Measurements from ENCODE around the gene ZNF688. TPM values are rescaled to one million over a fixed set of nuclear protein-coding genes. Genes with fewer than 3 reads are reported as not detected.

The ZNF688 gene
- total and polyA plus RNA-seq, 2 experiments from 2014 or later: 9.8 to 21.0 TPM

GRCh38 chr16:30609002-30609925 is 37.8 kb upstream of the ZNF688 start:
- no peaks in the 10 kb centered on the region for H3K9me2 ChIP-seq (replicated peaks; ENCODE audit: insufficient read depth)
- no peaks in the 10 kb centered on the region for H3K27me3 ChIP-seq
- peak; percentile 69 for DNase-seq (ENCODE audit: low spot score)
- peak overlapping the region; percentile 90 for H3K4me2 ChIP-seq
- H3K4me3 ChIP-seq: peak overlapping the region; percentile 90
- H3K9me3 ChIP-seq (ENCODE audit: low read depth): no peaks in the 10 kb centered on the region
- no peaks in the 10 kb centered on the region for H3K36me3 ChIP-seq (replicated peaks; ENCODE audit: insufficient read depth, low read depth)
- peak overlapping the region; percentile 97 for H2AFZ ChIP-seq
- peak overlapping the region; percentile 97 for H3K27ac ChIP-seq
- no peaks in the 10 kb centered on the region for H4K20me1 ChIP-seq (ENCODE audit: insufficient read depth, poor library complexity, severe bottlenecking)
- peaks cover 23% of the 10 kb centered on the region for H3K79me2 ChIP-seq
- peaks cover 4% of the 10 kb centered on the region for H3K4me1 ChIP-seq (ENCODE audit: insufficient read depth)
- 15% methylated on average over 39 of the region's 40 CpGs for WGBS (ENCODE audit: low lambda C conversion rate, missing lambda C conversion rate)
- TF ChIP-seq EZH2phosphoT487 (IDR thresholded peaks at IDR 0.05; ENCODE audit: low read depth, severe bottlenecking, unreplicated experiment) (no peak), EZH2 (IDR thresholded peaks at IDR 0.05; ENCODE audit: borderline replicate concordance) (no peak), CTCF (IDR thresholded peaks at IDR 0.05; ENCODE audit: poor library complexity) (no peak)

- Histone ChIP-seq H3K4me3 (no peak overlapping the region), H3K36me3 (replicated peaks; ENCODE audit: insufficient read depth, low read depth) (no peaks in the 10 kb centered on the region), H3K4me2 (no peak overlapping the region), H3K27ac (no peak overlapping the region), H3K27me3 (no peaks in the 10 kb centered on the region), H2AFZ (no peak overlapping the region), H3K9me2 (replicated peaks; ENCODE audit: insufficient read depth) (no peaks in the 10 kb centered on the region), H3K9me3 (ENCODE audit: low read depth) (no peaks in the 10 kb centered on the region), H4K20me1 (ENCODE audit: insufficient read depth, poor library complexity, severe bottlenecking) (no peaks in the 10 kb centered on the region), H3K79me2 (peaks cover 23% of the 10 kb centered on the region), H3K4me1 (ENCODE audit: insufficient read depth) (peaks cover 4% of the 10 kb centered on the region)
- WGBS (ENCODE audit: low lambda C conversion rate, missing lambda C conversion rate): 100% methylated on average over 3 of the region's 3 CpGs
- DNase-seq (ENCODE audit: low spot score): no peak
- no peak for TF ChIP-seq CTCF (IDR thresholded peaks at IDR 0.05; ENCODE audit: poor library complexity)
- no peak for TF ChIP-seq EZH2phosphoT487 (IDR thresholded peaks at IDR 0.05; ENCODE audit: low read depth, severe bottlenecking, unreplicated experiment)
- TF ChIP-seq EZH2 (IDR thresholded peaks at IDR 0.05; ENCODE audit: borderline replicate concordance): no peak
Observed at GRCh38 chr16:30606004-30606403, 34.5 kb upstream of the ZNF688 start.

DNA sequence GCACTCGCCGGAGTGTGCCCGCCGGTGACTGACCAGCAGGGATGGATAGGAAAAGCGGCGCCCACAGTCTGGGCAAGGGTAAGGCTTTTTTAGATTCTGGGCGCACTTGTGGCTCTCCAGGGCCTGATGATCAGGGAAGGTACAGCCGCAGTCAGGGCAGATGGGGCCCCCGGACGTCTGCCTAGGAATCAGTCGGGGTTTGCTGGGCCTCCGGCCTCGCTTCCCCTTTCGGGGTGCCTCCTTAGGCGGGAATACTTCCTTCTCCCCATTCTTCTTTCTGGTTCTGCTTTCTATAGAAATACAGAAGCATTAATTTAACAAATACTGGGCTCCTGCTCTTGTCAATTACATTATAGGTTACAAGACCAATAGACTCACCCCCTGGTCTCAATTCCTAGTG is 33.6 kb upstream of the ZNF688 start:
- no peak overlapping the region for H2AFZ ChIP-seq
- H3K36me3 ChIP-seq (replicated peaks; ENCODE audit: insufficient read depth, low read depth): no peaks in the 10 kb centered on the region
- H3K9me3 ChIP-seq (ENCODE audit: low read depth): no peaks in the 10 kb centered on the region
- no peak overlapping the region for H3K4me2 ChIP-seq
- no peaks in the 10 kb centered on the region for H3K9me2 ChIP-seq (replicated peaks; ENCODE audit: insufficient read depth)
- peaks cover 23% of the 10 kb centered on the region for H3K79me2 ChIP-seq
- no peak overlapping the region for H3K4me3 ChIP-seq
- H3K27me3 ChIP-seq: no peaks in the 10 kb centered on the region
- H4K20me1 ChIP-seq (ENCODE audit: insufficient read depth, poor library complexity, severe bottlenecking): no peaks in the 10 kb centered on the region
- 96% methylated on average over 15 of the region's 15 CpGs for WGBS (ENCODE audit: low lambda C conversion rate, missing lambda C conversion rate)
- TF ChIP-seq EZH2phosphoT487 (IDR thresholded peaks at IDR 0.05; ENCODE audit: low read depth, severe bottlenecking, unreplicated experiment) (no peak), CTCF (IDR thresholded peaks at IDR 0.05; ENCODE audit: poor library complexity) (no peak), EZH2 (IDR thresholded peaks at IDR 0.05; ENCODE audit: borderline replicate concordance) (no peak)
- H3K27ac ChIP-seq: no peak overlapping the region
- peaks cover 4% of the 10 kb centered on the region for H3K4me1 ChIP-seq (ENCODE audit: insufficient read depth)
- no peak for DNase-seq (ENCODE audit: low spot score)
